HAP-1 (cell line): ENCODE measurements around the gene ABCG5.

Experiments used
- DNase-seq, 2 experiments: peaks; one replicate each; pipeline ENCODE4 v3.0.0-alpha.2; 2016 to 2020; ENCODE audit warnings: low spot score in 2 of 2
- H3K27me3 ChIP-seq: fragments of 250-450 bp; sonication (Bioruptor Pico); 2 replicates; pipeline ENCODE4 v1.5.1; 2020; ENCODE audit warnings: low read depth, mild to moderate bottlenecking, moderate library complexity
- H3K36me3 ChIP-seq: fragments of 250-450 bp; sonication (Bioruptor Pico); replicated peaks from 2 replicates; pipeline ENCODE4 v1.5.1; 2020; ENCODE audit warnings: mild to moderate bottlenecking
- H3K4me1 ChIP-seq: fragments of 250-450 bp; sonication (Bioruptor Pico); 2 replicates; pipeline ENCODE4 v1.5.1; 2020; ENCODE audit warnings: mild to moderate bottlenecking
- H3K4me3 ChIP-seq: fragments of 250-450 bp; sonication (Bioruptor Pico); 2 replicates; pipeline ENCODE4 v1.5.1; 2020; ENCODE audit warnings: mild to moderate bottlenecking, moderate library complexity
- H3K9me3 ChIP-seq: fragments of 250-450 bp; sonication (Bioruptor Pico); 2 replicates; pipeline ENCODE4 v1.5.1; 2020; ENCODE audit warnings: mild to moderate bottlenecking, moderate library complexity
- in situ Hi-C: fragments of 300-500 bp; cut with MboI; formaldehyde crosslinking; loops from 3 replicates; pipeline ENCODE4 v1.14.3; 2020; ENCODE audit warnings: low sequenced_read_pairs, inconsistent platforms, mixed read lengths

The ABCG5 gene

GRCh38 chr2:43837033-43837432 is 1.6 kb downstream of the ABCG5 start:
- Histone ChIP-seq H3K4me1 (no peaks in the 10 kb centered on the region), H3K36me3 (no peaks in the 10 kb centered on the region), H3K4me3 (no peak overlapping the region), H3K27me3 (no peaks in the 10 kb centered on the region; the same call in 1 of the 2 replicates), H3K9me3 (no peaks in the 10 kb centered on the region)
- in situ Hi-C loops = no loop called here
- no peak for DNase-seq

GRCh38 chr2:43832457-43832856 is 6.2 kb downstream of the ABCG5 start:
- no peak for DNase-seq
- Histone ChIP-seq H3K4me1 (no peaks in the 10 kb centered on the region), H3K36me3 (no peaks in the 10 kb centered on the region), H3K4me3 (no peak overlapping the region), H3K9me3 (no peaks in the 10 kb centered on the region), H3K27me3 (peaks cover 7% of the 10 kb centered on the region; the same call in 1 of the 2 replicates)
- in situ Hi-C loops = no loop called here

GRCh38 chr2:43831543-43832294 is 6.9 kb downstream of the ABCG5 start:
- in situ Hi-C loops = no loop called here
- no peaks in the 10 kb centered on the region for H3K4me1 ChIP-seq
- no peak for DNase-seq
- no peak overlapping the region for H3K4me3 ChIP-seq
- H3K9me3 ChIP-seq = no peaks in the 10 kb centered on the region
- H3K36me3 ChIP-seq = no peaks in the 10 kb centered on the region
- peaks cover 7% of the 10 kb centered on the region; the same call in 1 of the 2 replicates for H3K27me3 ChIP-seq

GRCh38 chr2:43826305-43827250 is 12.1 kb downstream of the ABCG5 start:
- in situ Hi-C loops = no loop called here
- no peaks in the 10 kb centered on the region for H3K36me3 ChIP-seq

GRCh38 chr2:43825841-43826240 is 12.8 kb downstream of the ABCG5 start:
- Histone ChIP-seq H3K4me1 (no peaks in the 10 kb centered on the region), H3K36me3 (no peaks in the 10 kb centered on the region), H3K4me3 (no peak overlapping the region), H3K27me3 (peaks cover 10% of the 10 kb centered on the region; the same call in 1 of the 2 replicates), H3K9me3 (no peaks in the 10 kb centered on the region)
- DNase-seq = no peak
- in situ Hi-C loops = no loop called here

More at GRCh38 chr2:43826305-43827250, 12.1 kb downstream of the ABCG5 start:
- no peak for DNase-seq
- no peaks in the 10 kb centered on the region for H3K4me1 ChIP-seq
- H3K27me3 ChIP-seq = peaks cover 7% of the 10 kb centered on the region; the same call in 1 of the 2 replicates
- H3K9me3 ChIP-seq = no peaks in the 10 kb centered on the region
- H3K4me3 ChIP-seq = no peak overlapping the region

GRCh38 chr2:43824951-43825493 is 13.6 kb downstream of the ABCG5 start:
- Histone ChIP-seq H3K36me3 (no peaks in the 10 kb centered on the region), H3K9me3 (no peaks in the 10 kb centered on the region), H3K4me3 (no peak overlapping the region), H3K4me1 (no peaks in the 10 kb centered on the region), H3K27me3 (peaks cover 7% of the 10 kb centered on the region; the same call in 1 of the 2 replicates)
- in situ Hi-C loops = no loop called here
- DNase-seq = no peak

- H3K36me3 ChIP-seq = no peaks in the 10 kb centered on the region
- in situ Hi-C loops = no loop called here
- H3K4me1 ChIP-seq = no peaks in the 10 kb centered on the region
Measured at GRCh38 chr2:43824512-43824911, 14.1 kb downstream of the ABCG5 start.

GRCh38 chr2:43823751-43824150 is 14.9 kb downstream of the ABCG5 start:
- no peaks in the 10 kb centered on the region for H3K4me1 ChIP-seq
- DNase-seq = no peak
- H3K9me3 ChIP-seq = no peaks in the 10 kb centered on the region
- in situ Hi-C loops = no loop called here
- peaks cover 14% of the 10 kb centered on the region for H3K27me3 ChIP-seq
- H3K4me3 ChIP-seq = no peak overlapping the region
- H3K36me3 ChIP-seq = no peaks in the 10 kb centered on the region

More at GRCh38 chr2:43824512-43824911, 14.1 kb downstream of the ABCG5 start:
- DNase-seq = no peak
- peaks cover 8% of the 10 kb centered on the region for H3K27me3 ChIP-seq
- no peaks in the 10 kb centered on the region for H3K9me3 ChIP-seq
- H3K4me3 ChIP-seq = no peak overlapping the region

GRCh38 chr2:43822839-43823238 is 15.8 kb downstream of the ABCG5 start:
- H3K4me1 ChIP-seq = no peaks in the 10 kb centered on the region
- H3K4me3 ChIP-seq = no peak overlapping the region
- H3K36me3 ChIP-seq = no peaks in the 10 kb centered on the region
- DNase-seq = no peak
- in situ Hi-C loops = no loop called here
- H3K9me3 ChIP-seq = no peaks in the 10 kb centered on the region
- H3K27me3 ChIP-seq = peaks cover 14% of the 10 kb centered on the region

- no peak for DNase-seq
- H3K9me3 ChIP-seq = no peaks in the 10 kb centered on the region
- H3K4me1 ChIP-seq = no peaks in the 10 kb centered on the region
- no peaks in the 10 kb centered on the region for H3K36me3 ChIP-seq
- H3K4me3 ChIP-seq = no peak overlapping the region
- in situ Hi-C loops = no loop called here
- H3K27me3 ChIP-seq = peaks cover 14% of the 10 kb centered on the region
Measured at GRCh38 chr2:43819491-43820163, 19.0 kb downstream of the ABCG5 start.

- peaks cover 14% of the 10 kb centered on the region for H3K27me3 ChIP-seq
- no peaks in the 10 kb centered on the region for H3K9me3 ChIP-seq
- H3K4me1 ChIP-seq = no peaks in the 10 kb centered on the region
- in situ Hi-C loops = no loop called here
- H3K36me3 ChIP-seq = no peaks in the 10 kb centered on the region
- no peak for DNase-seq
- H3K4me3 ChIP-seq = no peak overlapping the region
Measured at GRCh38 chr2:43818761-43819160, 19.9 kb downstream of the ABCG5 start.

GRCh38 chr2:43814711-43815110 is 23.9 kb downstream of the ABCG5 start:
- no peak for DNase-seq
- Histone ChIP-seq H3K4me1 (peaks cover 9% of the 10 kb centered on the region), H3K27me3 (peaks cover 8% of the 10 kb centered on the region), H3K4me3 (no peak overlapping the region), H3K9me3 (no peaks in the 10 kb centered on the region), H3K36me3 (no peaks in the 10 kb centered on the region)
- in situ Hi-C loops = no loop called here

- DNase-seq = no peak
- in situ Hi-C loops = no loop called here
- Histone ChIP-seq H3K4me3 (no peak overlapping the region), H3K27me3 (no peaks in the 10 kb centered on the region), H3K4me1 (peaks cover 9% of the 10 kb centered on the region), H3K9me3 (no peaks in the 10 kb centered on the region), H3K36me3 (no peaks in the 10 kb centered on the region)
Measured at GRCh38 chr2:43812947-43813346, 25.7 kb downstream of the ABCG5 start.
